ENCODE results near the gene NUDT16. TPM values are rescaled to one million over a fixed set of nuclear protein-coding genes. Genes with fewer than 3 reads are reported as not detected.

Gene NUDT16
- total and polyA plus RNA-seq, 2 of the 8 experiments (the other 6 are each of a cell fraction or from before 2014, with no cell fraction given), result 8.5 to 19.1 TPM

GRCh38 chr3:131390331-131390730 is 8.8 kb downstream of the NUDT16 start:
- Histone ChIP-seq H3K79me2 (ENCODE audit: control insufficient read depth in 1 of 2, insufficient read depth in 2 of 2, low read length in 2 of 2) (no peaks in the 10 kb centered on the region), H2AK5ac (ENCODE audit: low read depth, low read length) (no peak overlapping the region), H2BK15ac (ENCODE audit: low read length) (no peak overlapping the region), H3K4me1 (replicated peaks in 1 of 4; ENCODE audit: control insufficient read depth in 3 of 4, insufficient read depth in 4 of 4, low read length in 3 of 4) (no peaks in the 10 kb centered on the region), H3K18ac (ENCODE audit: extremely low read depth, low read length) (no peak overlapping the region), H3K23me2 (ENCODE audit: low read depth, low read length) (no peaks in the 10 kb centered on the region), H2BK12ac (ENCODE audit: low read depth, low read length) (no peak overlapping the region), H3K27ac (ENCODE audit: low read depth, low read length) (no peak overlapping the region), H3K79me1 (ENCODE audit: low read depth, low read length) (no peaks in the 10 kb centered on the region), H3K23ac (ENCODE audit: insufficient read length) (no peak overlapping the region), H2BK5ac (ENCODE audit: low read depth, low read length) (no peak overlapping the region), H3K4me2 (ENCODE audit: insufficient read depth in 1 of 2, low read depth in 2 of 2, low read length in 2 of 2) (no peak overlapping the region), H4K8ac (ENCODE audit: extremely low read depth, insufficient read depth, low read length) (no peak overlapping the region), H3K4ac (replicated peaks; ENCODE audit: insufficient read length, low read depth, low read length) (no peak overlapping the region), H3K27me3 (replicated peaks in 1 of 4; ENCODE audit: control insufficient read depth in 3 of 4, extremely low read depth in 1 of 4, insufficient read depth in 3 of 4, low read length in 3 of 4) (no peaks in the 10 kb centered on the region), H2AFZ (ENCODE audit: low read length) (no peak overlapping the region), H4K91ac (replicated peaks; ENCODE audit: insufficient read length, low read length) (no peak overlapping the region), H3K9me3 (ENCODE audit: insufficient read depth in 2 of 2, low read depth in 1 of 2, low read length in 1 of 2) (no peaks in the 10 kb centered on the region), H2BK120ac (replicated peaks; ENCODE audit: low read depth, low read length) (no peak overlapping the region), H3K14ac (ENCODE audit: insufficient read length) (no peak overlapping the region), H3K9ac (replicated peaks in 1 of 4; ENCODE audit: extremely low read depth in 1 of 4, low read depth in 3 of 4, low read length in 3 of 4) (no peak overlapping the region; a peak in 2 of 7 replicates), H3K4me3 (ENCODE audit: extremely low read depth in 1 of 4, insufficient read depth in 2 of 4, low read depth in 3 of 4, low read length in 4 of 4) (no peak overlapping the region), H4K5ac (ENCODE audit: insufficient read length, low read depth, low read length) (no peak overlapping the region), H2BK20ac (ENCODE audit: low read length) (no peak overlapping the region), H3K56ac (replicated peaks; ENCODE audit: insufficient read length, low read depth, low read length) (no peak overlapping the region), H4K20me1 (replicated peaks in 1 of 2; ENCODE audit: control insufficient read depth in 1 of 2, insufficient read depth in 2 of 2, low read length in 2 of 2) (no peaks in the 10 kb centered on the region), H3K36me3 (ENCODE audit: control insufficient read depth in 2 of 4, insufficient read depth in 4 of 4, low read length in 3 of 4) (peaks cover 0 to 8% (median 0%) of the 10 kb centered on the region in 4 experiments; a peak in 2 of 8 replicates)
- TF ChIP-seq MAFK (IDR thresholded peaks at IDR 0.05; ENCODE audit: low read depth, low read length) (no peak), ASH2L (IDR thresholded peaks at IDR 0.05; ENCODE audit: low read length) (no peak), GABPA (IDR thresholded peaks at IDR 0.05; ENCODE audit: borderline replicate concordance, insufficient read depth, low read length) (no peak), SUZ12 (IDR thresholded peaks at IDR 0.05; ENCODE audit: low read length) (no peak), SIN3A (conservative IDR thresholded peaks at IDR 0.05 in 1 of 2, IDR thresholded peaks at IDR 0.05 in 1 of 2; ENCODE audit: low read depth in 1 of 2, low read length in 2 of 2) (no peak), POU5F1 (IDR thresholded peaks at IDR 0.05; ENCODE audit: low read depth, low read length) (no peak)
- CTCF ChIA-PET (ENCODE audit: partially characterized antibody), result no interaction called here
- POLR2A ChIA-PET (ENCODE audit: partially characterized antibody), result no interaction called here
- FAIRE-seq (no peak), DNase-seq (ENCODE audit: low read depth in 1 of 2, low spot score in 2 of 2) (no peak)
- WGBS, 2 experiments (ENCODE audit: extremely low coverage in 1 of 2, insufficient coverage in 1 of 2, insufficient read length in 1 of 2, insufficient replicate concordance in 2 of 2, low coverage in 1 of 2, low lambda C conversion rate in 2 of 2, missing lambda C conversion rate in 1 of 2), result 79% methylated on average over 2 of the region's 2 CpGs; no CpG with 5 or more reads in 1 of the 2 experiments
